Large intestine (tissue), 3 donors: ENCODE results near the gene MIB2. TPM values are rescaled to one million over a fixed set of nuclear protein-coding genes. Genes with fewer than 3 reads are reported as not detected.
A peak's percentile ranks its signal among the peaks of the same experiment; 100 is the strongest.
"Not testable (repeated sequence)": the region's sequence is repeated elsewhere in the genome, so short reads cannot be mapped to it uniquely, and the experiment has no call there.

ENCODE experiments used
- DNase-seq, 2 donors: peaks; one replicate each; pipeline versions ENCODE4 v3.0.0 to v3.0.0-alpha.2; 2013
- H3K27ac ChIP-seq: one replicate; pipeline ENCODE4 v1.5.1; 2013; ENCODE audit warnings: low read length
- H3K27me3 ChIP-seq: 2 replicates; pipeline ENCODE4 v1.6.1; 2013; ENCODE audit warnings: low read length; ENCODE audit not compliant: control insufficient read depth, insufficient read depth
- H3K36me3 ChIP-seq: 2 replicates; pipeline ENCODE4 v1.6.1; 2013; ENCODE audit warnings: low read length; ENCODE audit not compliant: control insufficient read depth, insufficient read depth
- H3K4me1 ChIP-seq: one replicate; pipeline ENCODE4 v1.6.1; 2013; ENCODE audit warnings: low read length; ENCODE audit not compliant: control insufficient read depth, insufficient read depth
- H3K4me3 ChIP-seq: one replicate; pipeline ENCODE4 v1.5.1; 2013; ENCODE audit warnings: low read length
- H3K9me3 ChIP-seq: one replicate; pipeline ENCODE4 v1.6.1; 2013; ENCODE audit warnings: mild to moderate bottlenecking, low read depth, low read length, moderate library complexity; ENCODE audit not compliant: control insufficient read depth
- WGBS: methylation state at CpG from one replicate; pipeline ENCODE4 v1.1.5; 2013; ENCODE audit warnings: low lambda C conversion rate; ENCODE audit not compliant: insufficient coverage; 5-methylcytosine and 5-hydroxymethylcytosine counted together
- polyA plus RNA-seq: library from polyadenylated mRNA; unstranded; fragments of 120-200 nt; gene quantifications from one replicate; pipeline ENCODE4 v1.2.1, GENCODE V29; 2013

The MIB2 gene
- polyA plus RNA-seq, 1 donor: 49.8 TPM

DNA sequence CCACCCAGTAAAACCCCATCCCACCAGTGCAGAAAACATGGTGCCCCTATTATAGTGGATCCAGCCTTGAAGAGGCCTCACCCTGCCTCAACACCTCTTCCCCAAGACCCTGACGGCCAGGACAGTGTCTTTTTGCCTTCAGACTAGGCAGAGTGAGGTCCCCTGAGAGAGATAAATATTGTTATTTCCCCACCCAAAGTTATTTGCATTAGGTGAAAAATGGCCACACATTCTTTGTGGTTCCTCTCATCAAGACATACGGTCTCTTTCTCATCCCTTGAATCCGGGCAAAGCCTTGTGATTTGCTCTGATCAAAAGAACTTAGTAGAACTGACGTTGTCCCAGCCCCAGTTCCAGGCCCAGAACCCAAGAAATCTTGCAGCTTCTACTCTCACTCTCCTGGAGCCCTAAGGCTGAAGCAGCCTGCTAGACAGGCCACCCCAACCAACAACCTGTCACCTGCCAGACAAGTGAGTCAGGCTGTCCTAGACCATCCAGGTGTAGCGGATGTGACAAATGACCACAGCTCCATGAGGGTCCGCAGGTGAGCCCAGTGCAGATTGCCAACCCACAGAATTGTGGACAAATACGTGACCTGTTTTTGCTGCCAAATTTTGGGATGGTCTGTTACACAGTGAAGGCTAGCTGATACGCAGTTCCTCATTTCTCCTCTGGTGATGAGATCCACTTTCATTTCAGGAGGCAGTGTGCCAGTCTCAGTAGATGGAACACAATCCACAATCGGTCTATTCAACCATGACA is 32.5 kb upstream of the MIB2 start:
- no CpG with 5 or more reads among the region's 9 CpGs for WGBS

DNA sequence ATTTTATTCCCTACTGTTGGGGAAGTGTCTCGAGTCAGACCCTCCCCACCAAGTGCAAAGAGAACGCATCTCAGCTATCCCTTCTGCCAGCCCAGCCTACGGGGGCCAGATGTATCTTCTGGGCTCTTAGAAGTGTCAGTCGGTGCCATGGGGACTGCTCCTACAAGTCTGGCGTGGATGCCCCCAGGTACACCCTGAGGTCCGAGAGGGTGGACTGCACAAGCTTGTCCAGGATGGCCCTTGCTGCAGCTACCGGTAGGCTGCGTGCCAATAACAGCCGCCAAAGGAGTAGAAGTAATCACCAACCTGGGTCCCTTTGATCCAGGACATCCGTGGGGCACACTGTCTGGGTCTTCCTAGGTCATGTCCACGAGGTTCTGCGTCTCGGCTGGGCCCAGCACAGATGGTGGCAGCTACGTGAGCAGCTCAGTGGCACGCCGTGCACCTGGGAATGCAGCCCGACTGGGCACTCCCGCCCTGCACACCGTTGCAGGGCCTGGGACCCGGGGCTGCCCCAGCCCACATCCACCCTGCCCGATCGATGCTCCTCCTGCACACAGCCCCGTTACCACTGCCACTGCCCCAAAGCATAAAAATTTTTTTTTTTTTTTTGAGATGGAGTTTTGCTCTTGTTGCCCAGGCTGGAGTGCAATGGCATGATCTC is 31.8 kb upstream of the MIB2 start:
- no CpG with 5 or more reads among the region's 23 CpGs for WGBS
- Histone ChIP-seq H3K4me1 (no peaks in the 10 kb centered on the region), H3K4me3 (no peak overlapping the region), H3K36me3 (no peaks in the 10 kb centered on the region), H3K27ac (no peak overlapping the region), H3K27me3 (peaks cover 18% of the 10 kb centered on the region), H3K9me3 (no peaks in the 10 kb centered on the region)
- no peak for DNase-seq

More for the DNA sequence above, 32.5 kb upstream of the MIB2 start:
- H3K27ac ChIP-seq: no peak overlapping the region
- H3K36me3 ChIP-seq: no peaks in the 10 kb centered on the region
- no peak overlapping the region for H3K4me3 ChIP-seq
- H3K4me1 ChIP-seq: peaks cover 4% of the 10 kb centered on the region
- no peaks in the 10 kb centered on the region for H3K9me3 ChIP-seq
- H3K27me3 ChIP-seq: peaks cover 18% of the 10 kb centered on the region
- DNase-seq: no peak

DNA sequence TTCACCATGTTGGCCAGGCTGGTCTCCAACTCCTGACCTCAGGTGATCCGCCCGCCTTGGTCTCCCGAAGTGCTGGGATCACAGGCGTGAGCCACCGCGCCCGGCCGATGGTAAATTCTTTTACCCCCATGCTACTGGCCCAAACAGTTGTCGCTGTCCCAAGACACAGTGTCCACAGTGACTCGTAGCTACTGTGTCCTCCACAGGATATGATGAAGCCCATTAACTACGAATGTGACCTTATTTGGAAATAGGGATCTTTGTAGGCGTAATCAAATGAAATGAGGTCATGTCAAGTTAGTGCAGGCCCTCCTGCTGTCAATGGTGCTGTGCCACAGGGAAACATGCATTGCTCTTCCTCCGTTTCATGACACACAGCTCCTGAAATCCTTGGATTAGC is 23.8 kb upstream of the MIB2 start:
- Histone ChIP-seq H3K9me3 (no peaks in the 10 kb centered on the region), H3K4me3 (no peak overlapping the region), H3K36me3 (no peaks in the 10 kb centered on the region), H3K27me3 (peaks cover 26% of the 10 kb centered on the region), H3K27ac (no peak overlapping the region), H3K4me1 (no peaks in the 10 kb centered on the region)
- DNase-seq: no peak
- WGBS: no CpG with 5 or more reads among the region's 13 CpGs

DNA sequence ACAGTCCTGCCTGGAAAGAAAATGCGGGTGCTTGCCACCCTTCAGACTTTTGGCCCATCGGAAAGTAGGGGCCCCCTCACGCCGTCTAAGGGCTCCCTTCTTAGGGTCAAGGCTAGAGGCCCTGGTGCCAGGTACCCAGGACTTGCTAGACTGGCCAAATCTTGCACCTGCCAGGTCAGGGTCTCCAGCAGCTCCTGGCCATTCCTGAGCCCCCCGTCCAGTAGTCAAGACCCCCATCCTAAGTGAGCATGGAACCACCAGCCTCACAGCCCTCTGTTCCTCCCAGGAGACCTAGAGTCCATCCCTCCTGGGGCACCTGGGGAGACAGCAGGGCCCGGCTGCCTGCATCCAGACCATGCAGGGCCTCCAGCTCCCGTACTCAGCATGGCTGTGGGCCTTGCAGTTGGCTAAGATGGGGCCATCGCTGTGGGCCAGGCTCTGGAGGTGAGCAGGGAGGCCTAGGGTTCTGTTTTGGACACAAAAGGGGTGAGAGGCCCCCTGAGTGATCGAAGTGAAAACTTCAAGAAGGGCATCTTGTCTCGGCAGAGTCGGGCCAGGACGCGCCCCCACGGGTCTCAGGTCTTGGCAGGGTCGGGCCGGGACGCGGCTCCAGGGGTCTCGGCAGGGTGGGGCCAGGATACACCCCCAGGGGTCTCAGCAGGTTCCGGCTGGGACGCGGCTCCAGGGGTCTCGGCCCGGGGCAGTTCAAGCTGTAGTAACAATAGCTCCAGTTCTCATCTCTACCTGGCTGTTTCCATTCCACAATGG is 21.3 kb upstream of the MIB2 start:
- WGBS: no CpG with 5 or more reads among the region's 24 CpGs
- H3K36me3 ChIP-seq: no peaks in the 10 kb centered on the region
- H3K27me3 ChIP-seq: peaks cover 50% of the 10 kb centered on the region
- no peaks in the 10 kb centered on the region for H3K4me1 ChIP-seq
- DNase-seq: no peak
- H3K9me3 ChIP-seq: peaks cover 5% of the 10 kb centered on the region
- no peak overlapping the region for H3K27ac ChIP-seq
- no peak overlapping the region for H3K4me3 ChIP-seq

DNA sequence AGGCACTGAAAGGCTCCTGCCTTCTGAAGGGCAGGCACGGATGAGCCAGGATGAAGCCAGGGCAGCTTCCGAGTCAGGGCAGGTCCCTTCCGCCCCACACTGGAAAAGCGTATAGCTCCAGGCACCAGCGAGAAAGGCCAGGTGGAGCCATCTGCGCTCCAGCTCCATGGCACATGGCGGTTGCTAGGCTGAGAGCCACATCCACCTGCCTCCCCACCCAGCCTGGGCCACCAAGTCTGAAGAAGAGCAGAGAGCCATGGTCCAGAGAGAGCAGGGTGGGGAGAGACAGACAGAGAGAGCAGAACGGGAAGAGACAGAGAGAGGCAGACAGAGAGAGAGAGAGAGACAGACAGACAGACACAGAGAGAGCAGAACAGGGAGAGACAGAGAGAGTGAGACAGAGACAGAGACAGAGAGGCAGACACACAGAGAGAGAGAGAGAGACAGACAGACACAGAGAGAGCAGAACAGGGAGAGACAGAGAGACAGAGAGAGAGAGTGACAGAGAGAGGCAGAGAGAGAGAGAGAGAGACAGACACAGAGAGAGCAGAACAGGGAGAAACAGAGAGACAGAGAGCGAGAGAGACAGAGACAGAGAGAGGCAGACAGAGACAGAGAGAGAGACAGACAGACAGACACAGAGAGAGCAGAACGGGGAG is 20.6 kb upstream of the MIB2 start:
- 76% methylated on average over 3 of the region's 10 CpGs for WGBS
- no peak for DNase-seq
- peaks cover 53% of the 10 kb centered on the region for H3K27me3 ChIP-seq
- peaks cover 5% of the 10 kb centered on the region for H3K9me3 ChIP-seq
- no peaks in the 10 kb centered on the region for H3K4me1 ChIP-seq
- no peaks in the 10 kb centered on the region for H3K36me3 ChIP-seq
- no peak overlapping the region for H3K4me3 ChIP-seq
- no peak overlapping the region for H3K27ac ChIP-seq

DNA sequence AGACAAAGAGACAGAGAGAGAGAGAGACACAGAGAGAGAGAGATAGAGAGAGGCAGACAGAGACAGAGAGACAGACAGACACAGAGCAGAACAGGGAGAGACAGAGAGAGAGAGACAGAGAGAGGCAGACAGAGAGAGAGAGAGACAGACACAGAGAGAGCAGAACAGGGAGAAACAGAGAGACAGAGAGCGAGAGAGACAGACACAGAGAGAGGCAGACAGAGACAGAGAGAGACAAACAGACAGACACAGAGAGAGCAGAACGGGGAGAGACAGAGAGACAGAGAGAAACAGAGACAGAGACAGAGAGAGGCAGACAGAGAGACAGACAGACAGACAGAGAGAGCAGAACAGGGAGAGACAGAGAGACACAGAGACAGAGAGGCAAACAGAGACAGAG is 20.0 kb upstream of the MIB2 start:
- peaks cover 55% of the 10 kb centered on the region for H3K27me3 ChIP-seq
- DNase-seq: not testable (repeated sequence)

DNA sequence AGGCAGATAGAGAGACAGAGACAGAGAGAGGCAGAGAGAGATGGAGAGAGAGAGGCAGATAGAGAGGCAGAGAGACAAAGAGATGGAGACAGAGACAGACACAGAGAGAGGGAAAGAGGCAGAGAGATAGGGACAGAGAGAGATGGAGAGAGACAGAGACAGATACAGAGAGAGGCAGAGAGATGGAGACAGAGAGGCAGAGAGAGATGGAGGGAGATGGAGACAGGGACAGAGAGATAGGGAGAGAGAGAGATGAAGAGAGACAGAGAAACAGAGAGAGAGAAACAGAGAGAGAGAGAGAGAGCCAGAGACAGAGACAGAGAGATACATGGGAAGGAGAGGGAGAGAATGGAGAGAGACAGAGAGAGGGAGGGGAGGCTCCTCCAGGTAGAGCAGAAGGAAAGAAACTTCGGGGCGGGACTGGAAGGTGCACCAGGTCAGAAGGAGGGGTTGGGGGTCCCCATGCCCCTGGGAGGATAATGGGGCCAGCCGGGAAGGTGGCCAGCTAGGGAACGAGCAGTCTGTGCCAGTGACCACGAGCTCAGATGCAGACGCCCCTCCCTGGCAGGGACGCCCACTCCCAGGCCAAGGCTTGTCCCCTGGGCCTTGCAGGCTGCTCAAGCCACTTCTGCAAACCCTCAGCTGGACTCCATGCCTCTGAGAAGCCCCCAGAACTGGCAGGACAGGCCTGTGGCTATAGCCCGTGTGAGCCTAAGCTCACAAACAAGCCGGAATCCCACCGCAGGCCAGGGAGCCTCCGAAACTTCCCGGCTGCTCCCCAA is 18.6 kb upstream of the MIB2 start:
- Histone ChIP-seq H3K9me3 (peaks cover 16% of the 10 kb centered on the region), H3K27me3 (peaks cover 68% of the 10 kb centered on the region), H3K4me1 (no peaks in the 10 kb centered on the region), H3K27ac (no peak overlapping the region), H3K4me3 (no peak overlapping the region), H3K36me3 (no peaks in the 10 kb centered on the region)
- WGBS: no CpG with 5 or more reads among the region's 12 CpGs
- no peak for DNase-seq

More for the DNA sequence above, 20.0 kb upstream of the MIB2 start:
- H3K36me3 ChIP-seq, H3K9me3 ChIP-seq, H3K4me3 ChIP-seq, H3K4me1 ChIP-seq, H3K27ac ChIP-seq: not testable (repeated sequence)
- no CpG with 5 or more reads among the region's 2 CpGs for WGBS

DNA sequence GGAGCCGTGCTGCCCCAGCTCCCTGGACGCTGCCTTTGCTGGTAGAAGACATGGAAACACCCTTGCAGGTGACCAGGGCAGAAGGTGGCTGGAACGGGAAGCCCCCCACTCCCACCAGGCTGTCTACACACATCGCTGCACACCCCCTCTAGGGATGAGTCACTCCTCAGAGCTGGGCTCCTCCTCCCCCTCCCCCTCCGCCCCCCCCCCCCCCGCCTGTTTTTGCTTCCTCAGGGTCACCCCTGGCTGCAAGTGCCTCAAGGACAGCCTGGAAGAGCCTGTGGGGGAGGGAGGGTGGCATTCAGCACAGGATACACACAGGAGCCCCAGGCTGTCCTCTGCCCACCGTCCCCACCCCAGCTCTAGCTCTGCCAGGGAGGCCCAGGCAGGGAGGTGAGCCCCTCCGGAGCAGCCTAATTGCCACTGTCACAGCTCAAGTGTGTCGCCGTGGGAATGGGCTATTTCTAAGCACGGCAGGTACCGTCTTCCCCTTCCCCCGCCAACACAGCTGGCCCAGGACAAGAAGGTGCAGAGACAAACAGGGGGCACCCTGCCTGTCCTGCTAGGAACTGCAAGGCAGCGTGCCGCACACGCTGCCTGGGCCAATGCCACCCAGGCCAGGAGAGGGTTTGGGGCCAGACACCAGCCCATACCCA is 17.9 kb upstream of the MIB2 start:
- H3K27ac ChIP-seq: no peak overlapping the region
- H3K36me3 ChIP-seq: no peaks in the 10 kb centered on the region
- H3K9me3 ChIP-seq: peaks cover 16% of the 10 kb centered on the region
- H3K4me3 ChIP-seq: no peak overlapping the region
- WGBS: no CpG with 5 or more reads among the region's 16 CpGs
- no peaks in the 10 kb centered on the region for H3K4me1 ChIP-seq
- DNase-seq: no peak
- peaks cover 76% of the 10 kb centered on the region for H3K27me3 ChIP-seq

DNA sequence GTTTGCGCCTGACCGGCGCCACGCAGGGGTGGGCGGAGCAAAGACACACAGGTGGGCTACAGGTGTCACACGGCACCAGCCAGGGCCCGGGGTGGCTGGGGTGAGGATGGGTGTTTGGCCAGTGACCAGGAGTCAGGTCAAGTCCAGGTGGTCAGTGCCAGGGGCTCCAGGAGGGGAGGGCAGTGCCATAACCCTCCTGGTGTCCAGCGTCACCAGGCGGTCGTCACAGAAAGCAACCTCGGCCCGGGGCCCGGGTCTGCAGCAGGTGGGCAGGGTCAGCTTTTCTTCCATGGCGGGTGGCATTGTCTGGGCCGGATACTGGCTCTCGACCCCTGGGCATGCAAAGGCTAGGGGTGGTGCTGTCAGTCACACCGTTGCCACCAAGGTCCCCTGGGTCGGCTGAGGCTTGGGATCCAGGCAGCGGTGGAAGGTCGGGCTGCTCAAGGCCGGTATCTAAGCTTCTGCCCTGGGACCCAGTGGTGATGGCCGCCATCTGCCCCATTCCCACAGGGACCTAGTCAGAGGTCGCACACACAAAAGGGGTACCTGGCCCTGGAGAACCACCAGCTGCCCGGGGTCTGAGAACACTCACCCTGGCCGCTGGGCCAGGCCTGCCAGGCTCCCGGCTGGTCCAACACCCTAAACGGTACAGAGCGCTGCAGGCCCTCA is 17.1 kb upstream of the MIB2 start:
- Histone ChIP-seq H3K4me3 (no peak overlapping the region), H3K27me3 (peaks cover 81% of the 10 kb centered on the region), H3K27ac (no peak overlapping the region), H3K4me1 (no peaks in the 10 kb centered on the region), H3K36me3 (no peaks in the 10 kb centered on the region), H3K9me3 (peaks cover 16% of the 10 kb centered on the region)
- WGBS: no CpG with 5 or more reads among the region's 28 CpGs
- peak in 1 of 2 donors; percentile 1 for DNase-seq
